HTR-8/SVneo (cell line): Measurements from ENCODE around the gene SDHA.
"Not testable (repeated sequence)": the region's sequence is repeated elsewhere in the genome, so short reads cannot be mapped to it uniquely, and the experiment has no call there.

ENCODE experiments used
- DNase-seq: peaks from one replicate; pipeline ENCODE4 v3.0.0; 2011; ENCODE audit warnings: low spot score, mixed read lengths; ENCODE audit not compliant: insufficient read length
- FAIRE-seq: peaks from 2 replicates; lab custom pipeline; 2011; peaks lifted over from hg19 to GRCh38; lab: Jason Lieb, UNC

The SDHA gene

GRCh38 chr5:216076-216475 is 2.0 kb upstream of the SDHA start:
- not testable (repeated sequence) for DNase-seq, FAIRE-seq

GRCh38 chr5:218457-219291 is 554 bp downstream of the SDHA start:
- FAIRE-seq, result no peak

GRCh38 chr5:219460-219863 is 1.3 kb downstream of the SDHA start:
- FAIRE-seq (no peak), DNase-seq (no peak)

More at GRCh38 chr5:218457-219291, 554 bp downstream of the SDHA start:
- DNase-seq, result no peak

- DNase-seq, result no peak
- no peak for FAIRE-seq
These were observed 1.9 kb downstream of the SDHA start for GRCh38 chr5:219991-220390.

GRCh38 chr5:222951-223715 is 5.0 kb downstream of the SDHA start:
- FAIRE-seq, result not testable (repeated sequence)

GRCh38 chr5:223791-224190 is 5.7 kb downstream of the SDHA start:
- no peak for DNase-seq
- FAIRE-seq, result no peak

More at GRCh38 chr5:222951-223715, 5.0 kb downstream of the SDHA start:
- DNase-seq, result not testable (repeated sequence)

GRCh38 chr5:225334-225733 is 7.2 kb downstream of the SDHA start:
- DNase-seq (no peak), FAIRE-seq (no peak)

- not testable (repeated sequence) for DNase-seq, FAIRE-seq
These were observed 9.3 kb downstream of the SDHA start for GRCh38 chr5:227375-227774.

GRCh38 chr5:228886-229285 is 10.8 kb downstream of the SDHA start:
- FAIRE-seq (no peak), DNase-seq (no peak)

GRCh38 chr5:230711-231110 is 12.6 kb downstream of the SDHA start:
- DNase-seq, result no peak
- no peak for FAIRE-seq

GRCh38 chr5:231661-232060 is 13.5 kb downstream of the SDHA start:
- no peak for DNase-seq

GRCh38 chr5:233426-233825 is 15.3 kb downstream of the SDHA start:
- FAIRE-seq, result not testable (repeated sequence)

More at GRCh38 chr5:231661-232060, 13.5 kb downstream of the SDHA start:
- FAIRE-seq, result no peak

GRCh38 chr5:234450-234849 is 16.3 kb downstream of the SDHA start:
- FAIRE-seq, result no peak
- DNase-seq, result no peak

More at GRCh38 chr5:233426-233825, 15.3 kb downstream of the SDHA start:
- DNase-seq, result not testable (repeated sequence)

- DNase-seq, FAIRE-seq: not testable (repeated sequence)
These were observed 17.4 kb downstream of the SDHA start for GRCh38 chr5:235527-235926.

GRCh38 chr5:237931-238330 is 19.8 kb downstream of the SDHA start:
- not testable (repeated sequence) for FAIRE-seq, DNase-seq

GRCh38 chr5:240550-240949 is 22.4 kb downstream of the SDHA start:
- FAIRE-seq, result peak; percentile 60
- DNase-seq, result not testable (repeated sequence)

- not testable (repeated sequence) for DNase-seq, FAIRE-seq
These were observed 23.0 kb downstream of the SDHA start for GRCh38 chr5:241045-241669.

GRCh38 chr5:243683-244367 is 25.7 kb downstream of the SDHA start:
- FAIRE-seq, DNase-seq: not testable (repeated sequence)

- not testable (repeated sequence) for FAIRE-seq, DNase-seq
These were observed 27.6 kb downstream of the SDHA start for GRCh38 chr5:245717-246116.

- not testable (repeated sequence) for FAIRE-seq, DNase-seq
These were observed 32.3 kb downstream of the SDHA start for GRCh38 chr5:250396-250795.
